ENCODE results near the gene MCM9.
A peak's percentile ranks its signal among the peaks of the same experiment; 100 is the strongest.

The MCM9 gene

DNA sequence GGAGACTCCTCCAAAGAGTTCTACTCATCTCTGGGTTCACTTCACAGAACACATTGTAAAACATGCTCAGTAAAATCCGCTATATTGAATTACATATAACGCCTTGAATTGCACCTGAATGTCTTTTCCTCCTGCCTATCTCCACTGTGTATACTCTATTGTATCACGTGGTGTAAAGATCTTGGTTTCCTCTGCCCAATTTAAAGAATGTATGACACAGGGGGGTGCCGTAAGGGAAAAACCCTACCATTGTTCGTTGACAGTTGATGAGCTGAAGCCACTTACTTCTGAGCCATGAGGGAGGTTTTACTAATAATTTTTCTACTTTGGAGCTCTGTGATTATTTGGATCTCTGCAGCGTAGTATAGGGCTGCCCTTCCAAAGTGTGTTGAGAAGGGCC lies 35.0 kb downstream of the MCM9 start:
- in situ Hi-C loops (cut with HindIII; ENCODE audit: low sequenced_read_pairs): no loop called here
- no peak overlapping the region for H3K4me3 ChIP-seq (ENCODE audit: low read depth, low read length)
- DNase-seq (ENCODE audit: low read depth): no peak
- TF ChIP-seq, protein P1, sequence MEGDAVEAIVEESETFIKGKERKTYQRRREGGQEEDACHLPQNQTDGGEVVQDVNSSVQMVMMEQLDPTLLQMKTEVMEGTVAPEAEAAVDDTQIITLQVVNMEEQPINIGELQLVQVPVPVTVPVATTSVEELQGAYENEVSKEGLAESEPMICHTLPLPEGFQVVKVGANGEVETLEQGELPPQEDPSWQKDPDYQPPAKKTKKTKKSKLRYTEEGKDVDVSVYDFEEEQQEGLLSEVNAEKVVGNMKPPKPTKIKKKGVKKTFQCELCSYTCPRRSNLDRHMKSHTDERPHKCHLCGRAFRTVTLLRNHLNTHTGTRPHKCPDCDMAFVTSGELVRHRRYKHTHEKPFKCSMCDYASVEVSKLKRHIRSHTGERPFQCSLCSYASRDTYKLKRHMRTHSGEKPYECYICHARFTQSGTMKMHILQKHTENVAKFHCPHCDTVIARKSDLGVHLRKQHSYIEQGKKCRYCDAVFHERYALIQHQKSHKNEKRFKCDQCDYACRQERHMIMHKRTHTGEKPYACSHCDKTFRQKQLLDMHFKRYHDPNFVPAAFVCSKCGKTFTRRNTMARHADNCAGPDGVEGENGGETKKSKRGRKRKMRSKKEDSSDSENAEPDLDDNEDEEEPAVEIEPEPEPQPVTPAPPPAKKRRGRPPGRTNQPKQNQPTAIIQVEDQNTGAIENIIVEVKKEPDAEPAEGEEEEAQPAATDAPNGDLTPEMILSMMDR (IDR thresholded peaks at IDR 0.05; ENCODE audit: low read depth, low read length, missing control alignments): no peak

DNA sequence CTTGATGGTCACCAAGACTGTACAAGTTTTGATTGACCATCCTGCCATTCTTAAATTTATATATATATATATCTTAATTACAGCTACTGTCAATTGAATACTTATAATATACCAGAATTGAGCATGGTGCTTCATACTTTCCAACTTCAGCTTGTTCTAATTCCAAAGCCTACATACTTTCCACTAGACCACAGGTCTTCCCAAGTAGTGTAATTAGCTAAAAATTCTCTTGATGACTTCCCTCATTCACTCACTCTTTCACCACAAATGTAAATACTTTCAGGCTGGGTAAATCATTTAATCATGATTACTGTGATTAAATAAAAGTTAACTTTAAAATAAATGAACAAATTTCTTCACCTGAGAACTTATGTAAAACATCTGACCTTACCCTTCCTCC lies 37.6 kb downstream of the MCM9 start:
- no peak overlapping the region for H3K4me3 ChIP-seq (ENCODE audit: low read depth, low read length)
- no peak for DNase-seq (ENCODE audit: low read depth)
- TF ChIP-seq, protein P1 (IDR thresholded peaks at IDR 0.05; ENCODE audit: low read depth, low read length, missing control alignments): no peak
- in situ Hi-C loops (cut with HindIII; ENCODE audit: low sequenced_read_pairs): no loop called here

DNA sequence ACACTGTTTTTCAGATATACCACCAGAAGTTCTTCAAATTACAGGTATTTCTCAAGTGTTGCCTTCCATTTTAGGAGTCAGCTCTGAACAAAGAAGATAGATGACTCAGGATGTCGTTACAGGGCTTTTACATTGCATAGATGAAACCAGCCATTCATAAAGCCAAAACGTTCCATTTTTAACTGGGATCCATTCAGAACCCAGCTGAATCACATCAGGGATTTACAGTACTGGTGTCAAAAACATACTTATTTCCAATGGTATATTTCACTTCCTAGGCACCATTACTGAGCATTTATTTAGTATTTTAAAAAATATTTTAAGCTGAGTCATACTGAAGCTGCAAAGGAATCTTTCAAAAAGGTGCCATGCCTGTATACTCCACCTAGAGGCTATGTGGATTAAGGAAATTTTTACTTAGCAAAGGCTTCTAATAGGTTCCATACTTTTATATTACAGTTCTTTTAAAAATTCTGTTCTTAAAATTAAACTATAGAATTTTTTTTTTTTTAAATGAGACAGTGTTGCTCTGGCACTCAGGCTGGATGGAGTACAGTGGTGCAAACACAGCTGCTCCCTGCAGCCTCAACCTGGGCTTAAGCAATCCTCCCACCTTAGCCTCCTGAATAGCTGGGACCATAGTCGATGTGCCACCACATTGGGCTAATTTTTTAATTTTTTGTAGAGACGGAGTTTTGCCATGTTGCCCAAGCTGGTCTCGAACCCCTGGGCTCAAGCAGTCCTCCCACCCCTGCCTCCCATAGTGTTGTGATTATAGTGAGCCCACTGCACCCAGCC lies 38.4 kb downstream of the MCM9 start:
- in situ Hi-C loops (cut with HindIII; ENCODE audit: low sequenced_read_pairs): no loop called here
- TF ChIP-seq, protein P1 (IDR thresholded peaks at IDR 0.05; ENCODE audit: low read depth, low read length, missing control alignments): peak; percentile 44
- DNase-seq (ENCODE audit: low read depth): no peak
- peak overlapping the region; percentile 81 for H3K4me3 ChIP-seq (ENCODE audit: low read depth, low read length)

DNA sequence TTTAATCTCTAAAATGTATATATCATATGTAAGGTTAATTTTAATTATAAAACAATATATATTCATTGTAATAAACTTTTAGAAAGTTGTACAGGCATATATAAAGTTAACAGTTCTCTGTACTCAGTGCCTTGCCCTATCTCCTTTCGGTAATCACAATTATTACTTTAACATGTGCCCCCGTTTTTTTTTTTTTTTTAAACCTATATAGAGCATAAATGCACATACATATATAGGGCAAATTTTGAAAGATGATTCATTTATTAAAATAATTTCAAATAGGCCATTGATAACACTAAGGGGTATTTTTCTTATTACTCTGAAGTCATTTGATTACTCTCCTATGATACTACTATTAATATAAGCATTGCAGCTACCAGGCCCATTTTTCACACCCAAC lies 39.1 kb downstream of the MCM9 start:
- in situ Hi-C loops (cut with HindIII; ENCODE audit: low sequenced_read_pairs): no loop called here
- DNase-seq (ENCODE audit: low read depth): no peak
- TF ChIP-seq, protein P1 (IDR thresholded peaks at IDR 0.05; ENCODE audit: low read depth, low read length, missing control alignments): no peak
- peak overlapping the region; percentile 81 for H3K4me3 ChIP-seq (ENCODE audit: low read depth, low read length)

DNA sequence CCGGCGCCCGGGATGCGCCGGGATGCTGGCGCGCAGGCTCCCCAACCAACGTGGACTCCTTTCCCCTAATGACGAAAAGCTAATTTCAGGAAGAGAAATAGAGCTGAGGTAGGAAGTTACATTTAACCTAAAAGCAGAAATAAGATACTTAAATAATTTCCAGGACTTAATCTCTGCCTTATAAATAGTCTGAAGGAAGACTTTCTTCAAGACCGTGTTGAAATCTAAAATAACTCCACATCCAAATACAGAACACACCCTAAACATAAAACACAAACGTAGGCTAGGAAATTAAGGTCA lies 39.7 kb downstream of the MCM9 start:
- TF ChIP-seq, protein P1 (IDR thresholded peaks at IDR 0.05; ENCODE audit: low read depth, low read length, missing control alignments): no peak
- in situ Hi-C loops (cut with HindIII; ENCODE audit: low sequenced_read_pairs): no loop called here
- no peak for DNase-seq (ENCODE audit: low read depth)
- peak overlapping the region; percentile 81 for H3K4me3 ChIP-seq (ENCODE audit: low read depth, low read length)

DNA sequence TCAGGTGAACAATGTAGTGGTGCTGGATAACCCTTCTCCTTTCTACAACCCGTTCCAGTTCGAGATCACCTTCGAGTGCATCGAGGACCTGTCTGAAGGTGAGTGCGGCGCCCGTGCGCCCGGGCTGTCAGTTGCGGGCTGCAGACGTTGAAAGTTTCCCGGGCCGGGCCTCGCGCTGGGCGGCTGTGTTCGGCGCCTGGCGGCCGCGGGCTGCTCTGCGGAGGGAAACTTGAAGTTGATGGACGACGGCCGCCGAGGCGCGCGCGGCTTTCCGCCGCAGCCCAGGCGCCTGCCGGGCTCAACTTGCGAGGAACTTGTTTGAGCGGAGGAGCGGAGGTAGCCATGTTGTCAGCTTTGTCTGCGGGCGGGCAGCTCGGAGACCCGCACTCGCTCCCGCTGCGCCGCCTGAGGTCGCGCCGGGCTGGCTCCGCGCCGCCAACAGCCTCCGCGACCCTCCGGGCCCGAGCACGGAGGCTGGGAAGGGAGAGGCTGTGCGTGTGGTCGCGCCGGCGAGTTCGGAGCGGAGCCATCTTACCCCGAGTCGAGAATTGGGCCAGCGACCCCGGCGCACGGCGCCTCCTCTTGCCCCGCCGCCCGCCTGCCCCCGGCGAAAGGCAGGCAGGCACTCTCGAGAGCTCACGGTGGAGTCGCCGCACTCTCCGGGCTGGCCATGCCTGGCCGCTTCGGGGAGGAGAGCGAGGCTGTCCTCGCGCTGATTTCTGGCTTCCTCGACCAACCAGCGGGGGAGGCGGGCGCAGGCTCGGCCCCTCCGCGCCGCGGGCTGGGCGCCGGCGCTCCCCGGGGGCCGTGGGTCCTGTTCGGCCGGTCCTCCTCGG lies 40.3 kb downstream of the MCM9 start:
- no peak for DNase-seq (ENCODE audit: low read depth)
- in situ Hi-C loops (cut with HindIII; ENCODE audit: low sequenced_read_pairs): no loop called here
- H3K4me3 ChIP-seq (ENCODE audit: low read depth, low read length): peak overlapping the region; percentile 81
- TF ChIP-seq, protein P1 (IDR thresholded peaks at IDR 0.05; ENCODE audit: low read depth, low read length, missing control alignments): peak; percentile 11

Data from astrocyte of the cerebellum (primary cell).